22Rv1 (cell line): Measurements from ENCODE around the gene NPHP4.

Experiments used
- CTCF ChIP-seq: fragments of 450-650 bp; IDR thresholded peaks from 2 replicates; pipeline ENCODE4 v1.5.1; 2017; ENCODE audit warnings: mild to moderate bottlenecking
- ZFX ChIP-seq: fragments of 450-650 bp; IDR thresholded peaks from 2 replicates; pipeline ENCODE4 v1.6.1; 2017; ENCODE audit warnings: antibody characterized with exemption, borderline replicate concordance

GRCh38 chr1:5826601-5827000 lies 165.6 kb downstream of the NPHP4 start:
- TF ChIP-seq CTCF (no peak), ZFX (no peak)
